DMS114 treated with DMSO at 0.1 percent for 48 hours (cell line): ENCODE results near the gene TPRG1L.

ENCODE experiments used
- DNase-seq: peaks from one replicate; lab custom pipeline; 2025; ENCODE audit not compliant: unreplicated experiment; lab: John Stamatoyannopoulos, UW

The TPRG1L gene

GRCh38 chr1:3627515-3628253 is 2.9 kb downstream of the TPRG1L start:
- no peak for DNase-seq

- no peak for DNase-seq
Measured at GRCh38 chr1:3628445-3628844, 3.6 kb downstream of the TPRG1L start.

GRCh38 chr1:3629561-3630160 is 4.8 kb downstream of the TPRG1L start:
- no peak for DNase-seq

GRCh38 chr1:3630161-3630611 is 5.4 kb downstream of the TPRG1L start:
- DNase-seq = no peak

- no peak for DNase-seq
Measured at GRCh38 chr1:3630914-3631313, 6.1 kb downstream of the TPRG1L start.

GRCh38 chr1:3631320-3632260 is 6.8 kb downstream of the TPRG1L start:
- DNase-seq = no peak

DNA sequence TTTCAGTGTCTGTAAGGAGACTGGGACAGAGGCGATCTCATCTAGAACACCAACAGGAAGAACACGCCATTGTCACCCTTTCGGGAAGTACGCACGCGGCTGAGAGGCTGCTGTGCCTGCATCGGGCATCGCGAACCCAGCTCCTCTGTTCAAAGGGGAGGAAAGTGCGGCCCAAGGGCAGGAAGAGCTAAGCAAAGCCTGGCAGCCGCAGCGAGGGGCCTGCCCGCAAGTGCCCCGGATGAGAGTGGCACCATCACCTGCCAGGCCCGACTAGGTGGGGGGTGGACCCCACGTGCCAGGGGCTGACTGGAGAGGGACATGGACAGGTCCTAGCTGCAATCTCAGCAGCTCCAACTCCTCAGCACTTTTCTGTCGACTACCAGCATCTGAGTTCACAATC is 7.5 kb downstream of the TPRG1L start:
- no peak for DNase-seq

DNA sequence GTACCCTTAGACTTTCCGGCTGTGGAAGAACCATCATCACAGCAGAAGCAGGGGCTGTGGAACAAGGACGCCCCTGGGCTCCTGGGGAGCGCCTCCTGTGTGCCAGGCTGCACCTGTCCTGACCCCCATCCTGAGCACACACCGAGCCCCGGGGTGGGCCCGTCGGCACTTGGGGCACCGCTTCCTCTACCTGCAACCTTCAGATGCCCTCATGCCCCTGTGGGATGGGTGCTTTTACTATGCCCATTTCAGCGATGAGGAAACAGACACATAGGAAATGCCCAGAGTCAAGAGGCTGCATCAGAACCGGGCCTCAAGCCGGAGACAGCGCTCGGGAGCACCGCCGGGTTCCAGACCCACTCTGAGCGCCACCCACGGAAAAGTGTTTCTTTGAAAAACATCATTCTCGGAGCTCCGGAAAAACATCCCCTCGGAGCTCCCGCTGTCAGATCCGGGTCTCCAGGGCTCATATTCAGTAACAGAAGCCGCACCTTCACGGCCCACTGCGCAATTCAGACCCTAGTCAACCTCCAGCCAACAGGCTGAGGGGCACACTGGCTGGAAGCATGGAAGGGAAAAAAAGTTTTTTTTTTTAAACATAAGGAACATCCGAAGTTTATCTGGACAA is 8.0 kb downstream of the TPRG1L start:
- DNase-seq = no peak

DNA sequence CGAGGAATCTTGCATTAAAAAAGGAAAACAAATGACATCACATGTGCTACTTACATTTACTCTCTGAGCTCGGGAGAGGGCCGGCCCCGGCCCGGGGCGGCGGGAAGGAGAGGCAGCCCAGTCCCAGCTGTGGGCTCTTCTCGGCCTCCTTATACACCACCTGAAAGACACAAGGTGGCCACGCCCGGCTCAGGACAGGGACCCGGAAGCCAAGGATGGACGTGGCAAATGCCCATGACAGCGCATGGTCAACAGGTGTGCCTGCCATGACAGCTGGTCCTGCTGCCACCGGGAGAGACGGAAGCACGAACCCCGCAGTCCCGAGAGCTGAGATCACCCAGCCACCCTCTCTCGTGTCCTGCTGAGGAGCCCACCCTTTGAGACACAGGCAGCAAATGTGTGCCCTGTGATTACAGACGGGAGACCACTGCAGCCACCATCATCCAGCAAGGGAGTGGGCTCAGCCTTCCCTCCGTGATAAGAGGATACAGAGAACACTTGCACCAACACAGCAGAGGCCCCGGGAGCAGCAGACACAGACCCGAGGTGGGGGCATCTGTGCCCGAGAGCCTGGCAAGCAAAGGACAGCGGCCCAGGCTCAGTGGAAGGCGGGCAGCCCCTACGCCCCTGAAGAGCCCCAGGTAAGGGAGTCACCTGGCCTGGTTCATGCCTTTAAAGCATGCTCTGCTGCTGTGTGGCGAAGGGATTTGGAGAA is 8.7 kb downstream of the TPRG1L start:
- no peak for DNase-seq

- DNase-seq = no peak
Measured at GRCh38 chr1:3634059-3634800, 9.4 kb downstream of the TPRG1L start.

DNA sequence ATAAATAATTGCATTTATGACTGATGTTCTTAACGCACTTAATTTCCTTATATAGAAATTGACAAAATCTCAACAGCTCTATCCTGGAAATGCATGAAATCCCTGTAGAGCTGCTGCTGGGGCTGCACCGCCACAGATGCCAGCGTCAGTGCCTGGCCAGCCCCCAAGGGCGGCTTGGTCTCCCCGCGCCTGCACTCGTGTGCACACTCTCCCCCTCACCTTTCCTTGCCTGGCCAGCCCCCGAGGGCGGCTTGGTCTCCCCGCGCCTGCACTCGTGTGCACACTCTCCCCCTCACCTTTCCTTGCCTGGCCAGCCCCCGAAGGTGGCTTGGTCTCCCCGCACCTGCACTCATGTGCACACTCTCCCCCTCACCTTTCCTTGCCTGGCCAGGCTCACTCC is 11.3 kb downstream of the TPRG1L start:
- DNase-seq = no peak

DNA sequence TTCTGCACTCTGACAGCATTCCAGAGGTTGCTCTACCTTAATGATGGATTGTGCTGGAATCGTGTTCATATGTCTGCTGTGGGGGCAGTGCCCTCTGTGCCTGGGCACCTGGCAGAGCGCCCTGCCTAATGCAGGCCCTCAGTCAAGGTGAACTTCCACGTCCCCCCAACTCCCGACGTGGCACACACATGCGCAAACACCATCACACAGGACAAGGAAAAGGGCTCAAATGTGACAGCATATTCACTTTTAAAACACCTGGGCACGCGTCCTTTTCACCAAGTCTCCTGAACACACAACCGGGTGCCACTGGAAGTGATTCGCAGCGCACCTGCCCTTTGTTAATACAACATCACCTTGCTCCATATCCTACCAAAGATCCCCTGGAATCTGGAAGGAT is 11.7 kb downstream of the TPRG1L start:
- no peak for DNase-seq

- DNase-seq = no peak
Measured at GRCh38 chr1:3638027-3638426, 13.2 kb downstream of the TPRG1L start.

- no peak for DNase-seq
Measured at GRCh38 chr1:3638676-3639075, 13.9 kb downstream of the TPRG1L start.

DNA sequence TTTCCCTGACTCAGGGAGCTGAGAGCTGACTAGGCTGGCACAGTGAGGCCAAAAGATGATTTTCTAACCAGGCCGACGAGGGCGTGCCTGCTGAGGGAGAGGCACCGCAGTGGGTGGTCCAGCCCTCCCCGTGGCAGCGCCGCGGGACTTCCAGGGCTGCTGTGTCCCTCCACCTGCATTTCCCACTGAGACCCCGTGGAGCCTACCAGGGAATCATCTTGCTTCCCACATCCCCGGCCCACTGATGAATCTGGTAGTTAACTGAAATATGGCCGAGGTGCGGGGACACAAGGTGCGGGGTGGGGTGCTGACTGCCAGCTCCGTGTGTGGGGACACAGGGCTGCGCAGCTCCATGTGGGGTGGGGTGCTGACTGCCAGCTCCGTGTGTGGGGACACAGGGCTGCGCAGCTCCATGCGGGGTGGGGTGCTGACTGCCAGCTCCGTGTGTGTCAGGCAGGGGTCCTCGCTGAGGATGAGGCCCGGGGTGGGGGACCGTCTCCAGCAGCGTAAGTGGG is 14.6 kb downstream of the TPRG1L start:
- DNase-seq = no peak

DNA sequence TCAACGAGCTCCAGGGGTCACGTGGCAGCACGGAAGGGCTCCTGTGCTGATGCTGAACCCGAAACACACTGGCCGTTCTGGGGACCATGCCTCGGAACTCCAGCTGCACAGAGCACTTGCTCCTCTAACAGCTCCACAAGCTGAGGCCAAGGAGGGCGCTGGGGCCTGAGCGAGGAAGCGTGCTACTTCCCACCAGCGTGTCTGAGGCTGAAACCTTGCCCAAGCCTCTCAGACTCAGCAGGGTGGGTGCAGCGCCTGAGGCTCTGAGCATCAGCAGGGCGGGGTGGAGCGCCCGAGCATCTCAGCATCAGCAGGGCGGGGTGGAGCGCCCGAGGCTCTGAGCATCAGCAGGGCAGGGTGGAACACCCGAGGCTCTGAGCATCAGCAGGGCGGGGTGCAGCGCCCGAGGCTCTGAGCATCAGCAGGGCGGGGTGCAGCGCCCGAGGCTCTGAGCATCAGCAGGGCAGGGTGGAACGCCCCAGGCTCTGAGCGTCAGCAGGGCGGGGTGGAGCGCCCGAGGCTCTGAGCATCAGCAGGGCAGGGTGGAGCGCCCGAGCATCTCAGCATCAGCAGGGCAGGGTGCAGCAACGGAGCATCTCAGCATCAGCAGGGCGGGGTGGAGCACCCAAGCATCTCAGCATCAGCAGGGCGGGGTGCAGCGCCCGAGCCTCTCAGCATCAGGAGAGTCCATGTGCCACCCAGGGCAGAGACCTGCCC is 15.5 kb downstream of the TPRG1L start:
- DNase-seq = no peak

- no peak for DNase-seq
Measured at GRCh38 chr1:3641046-3641760, 16.4 kb downstream of the TPRG1L start.

DNA sequence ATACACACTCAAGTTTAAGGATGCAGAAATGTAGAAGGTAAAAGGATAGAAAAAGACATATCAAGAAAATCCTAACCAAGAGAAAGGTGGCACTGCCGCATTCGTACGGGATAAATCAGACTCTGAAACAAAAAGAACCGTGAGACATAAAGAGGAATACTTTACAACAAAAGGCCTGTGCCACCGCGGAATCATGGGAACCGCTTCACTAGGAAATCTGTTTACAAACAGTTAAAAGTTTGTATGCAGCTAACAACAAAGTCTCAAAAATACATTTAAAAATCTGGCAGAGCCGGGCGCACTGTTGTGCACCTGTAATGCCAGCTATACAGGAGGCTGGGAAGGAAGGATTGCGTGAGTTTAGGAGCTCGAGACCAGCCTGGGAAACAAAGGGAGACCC is 17.0 kb downstream of the TPRG1L start:
- no peak for DNase-seq
